ENCODE data around the gene MAMDC2. TPM values are rescaled to one million over a fixed set of nuclear protein-coding genes. Genes with fewer than 3 reads are reported as not detected.
A peak's percentile ranks its signal among the peaks of the same experiment; 100 is the strongest.

The MAMDC2 gene
- total RNA-seq, 1 experiment from 2014 or later, result 4.6 TPM

GRCh38 chr9:70100362-70100761 is 56.7 kb downstream of the MAMDC2 start:
- no peak for TF ChIP-seq CTCF (conservative IDR thresholded peaks at IDR 0.05)
- no peaks in the 10 kb centered on the region for H3K27me3 ChIP-seq (ENCODE audit: insufficient read depth, low read length)
- no peak overlapping the region for H3T11ph ChIP-seq (ENCODE audit: low read length)
- no peak overlapping the region for H4K91ac ChIP-seq (ENCODE audit: insufficient read length, low read depth, low read length)
- H2AK5ac ChIP-seq (ENCODE audit: insufficient read length, low read length), result no peak overlapping the region
- no peak overlapping the region for H3K23ac ChIP-seq (ENCODE audit: insufficient read length, low read depth, low read length)
- no peak overlapping the region for H3K4ac ChIP-seq (ENCODE audit: low read depth, low read length)
- H3K4me3 Mint-ChIP-seq, result no peak overlapping the region
- H4K8ac ChIP-seq (replicated peaks; ENCODE audit: insufficient read length, low read depth, low read length), result no peak overlapping the region
- H3K23me2 ChIP-seq (ENCODE audit: insufficient read length, low read depth, low read length, poor library complexity, severe bottlenecking), result no peaks in the 10 kb centered on the region
- no peaks in the 10 kb centered on the region for H3K79me2 ChIP-seq (ENCODE audit: insufficient read depth, low read length)
- no peak overlapping the region for H2AFZ ChIP-seq (ENCODE audit: low read length)
- no peak overlapping the region for H3K14ac ChIP-seq (ENCODE audit: insufficient read depth, low read length)
- no peak overlapping the region for H2BK5ac ChIP-seq (ENCODE audit: insufficient read length, low read length)
- no peaks in the 10 kb centered on the region for H3K36me3 Mint-ChIP-seq (ENCODE audit: insufficient read depth in 1 of 3, low read depth in 3 of 3)
- peaks cover 8 to 12% of the 10 kb centered on the region in 2 experiments for H3K4me1 Mint-ChIP-seq
- no peak for DNase-seq
- no CpG with 5 or more reads among the region's 4 CpGs for WGBS (ENCODE audit: extremely low coverage, insufficient read length, low lambda C conversion rate)
- peaks cover 5% of the 10 kb centered on the region; the same call in 1 of the 2 replicates for H3K4me1 ChIP-seq (ENCODE audit: insufficient read depth, low read length)
- H3K27ac ChIP-seq (ENCODE audit: insufficient read length, low read depth, low read length), result no peak overlapping the region
- no peak overlapping the region for H4K5ac ChIP-seq (ENCODE audit: insufficient read length, low read depth, low read length)
- no peaks in the 10 kb centered on the region for H3K79me1 ChIP-seq (ENCODE audit: insufficient read depth, low read depth, low read length, poor library complexity, severe bottlenecking)
- peak overlapping the region in 1 of 3 experiments; percentile 23; a peak in 3 of 7 replicates for H3K27ac Mint-ChIP-seq
- no peak overlapping the region for H3K4me2 ChIP-seq (ENCODE audit: insufficient read depth, insufficient read length, low read length)
- H3K56ac ChIP-seq (ENCODE audit: insufficient read length, low read depth, low read length), result no peak overlapping the region
- no peak overlapping the region for H3K18ac ChIP-seq (ENCODE audit: insufficient read length, low read depth, low read length)
- no peak overlapping the region for H3K9ac ChIP-seq (ENCODE audit: extremely low read depth, insufficient read length, low read length)
- H2BK12ac ChIP-seq (ENCODE audit: insufficient read length, low read depth, low read length), result no peak overlapping the region
- H4K20me1 ChIP-seq (ENCODE audit: control insufficient read depth, insufficient read depth, insufficient read length), result no peaks in the 10 kb centered on the region
- H3K27me3 Mint-ChIP-seq (ENCODE audit: low read depth), result no peaks in the 10 kb centered on the region
- H2BK20ac ChIP-seq (ENCODE audit: low read depth, low read length, poor library complexity, severe bottlenecking), result no peak overlapping the region
- no peak overlapping the region for H2BK15ac ChIP-seq (ENCODE audit: low read depth, low read length)
- no peaks in the 10 kb centered on the region for H3K9me3 ChIP-seq (ENCODE audit: control insufficient read depth, low read depth, low read length)
- H2BK120ac ChIP-seq (ENCODE audit: low read depth, low read length, poor library complexity, severe bottlenecking), result no peak overlapping the region
- no peaks in the 10 kb centered on the region for H3K9me3 Mint-ChIP-seq
